Bronchial epithelial cell (primary cell): ENCODE measurements around the gene EEFSEC. TPM values are rescaled to one million over a fixed set of nuclear protein-coding genes. Genes with fewer than 3 reads are reported as not detected.
A peak's percentile ranks its signal among the peaks of the same experiment; 100 is the strongest.

Source experiments
- DNase-seq: peaks from one replicate; pipeline ENCODE4 v3.0.0-alpha.2; 2010; ENCODE audit warnings: low read depth
- FAIRE-seq: peaks from 2 replicates; lab custom pipeline; 2011; peaks lifted over from hg19 to GRCh38; lab: Jason Lieb, UNC
- H3K27me3 ChIP-seq: 2 replicates; pipeline ENCODE4 v1.5.1; 2011; ENCODE audit warnings: low read length; ENCODE audit not compliant: control insufficient read depth, insufficient read depth
- H3K36me3 ChIP-seq: 2 replicates; pipeline ENCODE4 v1.5.1; 2011; ENCODE audit warnings: low read length; ENCODE audit not compliant: control insufficient read depth, insufficient read depth
- H3K4me3 ChIP-seq: 2 replicates; pipeline ENCODE4 v1.5.1; 2011; ENCODE audit warnings: mild to moderate bottlenecking, low read depth, low read length, control low read depth
- CTCF ChIP-seq: IDR thresholded peaks from 2 replicates; pipeline ENCODE4 v1.5.1; 2011; ENCODE audit warnings: mild to moderate bottlenecking, moderate library complexity, low read length, control low read depth, inconsistent platforms; ENCODE audit not compliant: insufficient read depth, severe bottlenecking
- total RNA-seq: library from RNA; depleted of rRNA; stranded (reverse); fragments of >200 nt; gene quantifications from 2 replicates; pipeline ENCODE4 v1.2.1, GENCODE V29; 2014

Gene EEFSEC
- total RNA-seq, 1 donor from 2014 or later: 3.7 TPM

GRCh38 chr3:128334766-128335165, 181.5 kb downstream of the EEFSEC start:
- TF ChIP-seq CTCF: no peak
- no peak overlapping the region for H3K4me3 ChIP-seq
- DNase-seq (no peak), FAIRE-seq (no peak)
- no peaks in the 10 kb centered on the region for H3K36me3 ChIP-seq
- H3K27me3 ChIP-seq: no peaks in the 10 kb centered on the region

DNA sequence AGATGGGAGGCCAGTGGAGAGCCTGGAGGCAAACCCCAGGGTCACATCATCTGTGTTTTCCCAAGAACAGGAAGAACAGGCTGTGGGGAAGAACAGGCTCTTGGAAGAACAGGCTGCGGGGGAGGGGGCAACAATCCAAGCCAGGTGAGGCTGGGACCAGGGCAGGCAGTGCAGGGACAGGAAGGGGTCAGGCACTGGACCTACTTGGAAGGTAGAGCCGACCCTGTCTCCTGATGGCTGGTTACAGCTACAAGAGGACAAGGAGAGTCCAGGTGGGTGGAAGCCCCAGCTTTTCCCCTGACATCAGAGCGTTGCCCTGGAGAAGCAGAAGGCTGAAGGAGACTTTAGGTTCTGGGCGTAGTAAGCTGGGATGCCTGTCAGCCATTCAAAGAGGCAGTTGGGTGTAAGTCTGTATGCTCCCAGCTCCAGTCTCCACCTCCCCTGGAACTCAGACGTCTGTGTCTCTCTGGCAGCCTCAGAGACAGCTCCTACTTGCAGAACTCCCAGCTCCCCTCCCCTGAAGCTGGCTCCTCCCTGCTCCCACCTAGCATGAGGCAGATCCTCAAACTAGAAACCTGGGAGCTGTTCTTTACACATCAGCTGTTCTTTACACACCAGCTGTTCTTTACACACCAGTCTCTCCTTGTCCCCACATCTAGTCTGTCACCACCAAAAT, 182.5 kb downstream of the EEFSEC start:
- H3K36me3 ChIP-seq: no peaks in the 10 kb centered on the region
- no peak for FAIRE-seq
- H3K27me3 ChIP-seq: no peaks in the 10 kb centered on the region
- DNase-seq: peak; percentile 32
- H3K4me3 ChIP-seq: no peak overlapping the region
- TF ChIP-seq CTCF: no peak

GRCh38 chr3:128336337-128337156, 183.3 kb downstream of the EEFSEC start:
- H3K36me3 ChIP-seq: peaks cover 6% of the 10 kb centered on the region
- no peak overlapping the region for H3K4me3 ChIP-seq
- DNase-seq (peak; percentile 21), FAIRE-seq (no peak)
- TF ChIP-seq CTCF: no peak
- H3K27me3 ChIP-seq: no peaks in the 10 kb centered on the region

DNA sequence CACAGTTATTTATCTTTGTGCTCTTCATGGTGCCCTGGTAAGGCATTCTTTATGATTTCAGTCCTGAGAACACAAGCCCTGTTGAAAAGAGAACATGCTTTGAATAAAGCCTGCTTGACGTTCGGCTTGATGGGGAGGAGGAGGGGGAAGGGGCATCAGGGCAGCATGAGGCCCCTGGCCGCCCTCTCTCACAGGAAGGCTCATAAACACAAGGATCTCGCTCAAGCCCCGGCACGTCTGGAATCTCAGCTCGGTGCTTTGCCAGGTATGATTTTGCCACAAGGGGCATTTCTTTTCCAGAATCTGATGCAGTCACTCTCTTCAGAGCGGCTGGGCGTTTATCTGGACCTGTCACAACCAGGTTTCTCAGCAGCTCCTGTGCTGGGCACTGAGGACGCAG, 184.0 kb downstream of the EEFSEC start:
- Histone ChIP-seq H3K36me3 (peaks cover 6% of the 10 kb centered on the region), H3K27me3 (no peaks in the 10 kb centered on the region), H3K4me3 (no peak overlapping the region)
- peak; percentile 80 for DNase-seq
- peak; percentile 43 for TF ChIP-seq CTCF
- no peak for FAIRE-seq

DNA sequence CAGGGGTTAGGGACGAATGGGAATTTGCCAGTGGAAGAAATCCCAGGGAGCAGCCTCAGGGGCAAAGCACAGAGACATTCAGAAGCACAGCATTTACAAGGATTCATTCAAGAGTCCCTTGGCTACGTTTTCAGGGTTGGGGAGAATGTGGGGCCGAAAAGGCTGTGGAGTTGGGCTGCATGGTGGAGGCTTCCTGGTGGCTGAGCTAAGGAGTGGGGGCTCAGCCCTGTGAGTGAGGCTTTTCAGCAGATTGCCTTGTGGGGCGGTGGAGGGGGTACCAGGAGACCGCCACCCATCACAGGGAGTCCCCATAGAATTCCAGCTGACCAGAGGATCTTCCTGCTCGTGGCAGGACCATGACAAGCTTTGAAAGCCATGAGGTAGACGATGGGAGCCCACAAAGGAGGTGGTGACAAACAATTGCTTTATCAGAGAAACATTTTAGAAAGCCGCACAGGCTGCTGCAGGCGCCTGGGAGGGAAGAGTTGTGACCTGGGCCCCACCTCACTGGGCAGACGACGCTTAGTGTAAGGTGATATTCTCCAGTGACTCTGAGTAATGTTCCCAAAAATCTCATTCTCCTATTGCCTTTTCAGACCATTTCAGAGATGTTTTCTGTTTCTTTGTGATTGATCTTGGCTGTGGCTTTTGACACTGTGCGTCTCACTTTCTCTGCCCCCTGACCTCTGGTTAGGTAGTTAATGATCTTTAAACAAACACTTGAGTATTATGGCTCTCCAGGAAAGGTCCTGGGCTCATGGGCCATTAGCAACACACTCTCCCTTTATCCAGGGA, 185.5 kb downstream of the EEFSEC start:
- no peak for TF ChIP-seq CTCF
- DNase-seq (no peak), FAIRE-seq (no peak)
- Histone ChIP-seq H3K27me3 (no peaks in the 10 kb centered on the region), H3K36me3 (peaks cover 6% of the 10 kb centered on the region), H3K4me3 (no peak overlapping the region)
